ENCODE measurements around the gene TMEM131L.

TMEM131L gene

DNA sequence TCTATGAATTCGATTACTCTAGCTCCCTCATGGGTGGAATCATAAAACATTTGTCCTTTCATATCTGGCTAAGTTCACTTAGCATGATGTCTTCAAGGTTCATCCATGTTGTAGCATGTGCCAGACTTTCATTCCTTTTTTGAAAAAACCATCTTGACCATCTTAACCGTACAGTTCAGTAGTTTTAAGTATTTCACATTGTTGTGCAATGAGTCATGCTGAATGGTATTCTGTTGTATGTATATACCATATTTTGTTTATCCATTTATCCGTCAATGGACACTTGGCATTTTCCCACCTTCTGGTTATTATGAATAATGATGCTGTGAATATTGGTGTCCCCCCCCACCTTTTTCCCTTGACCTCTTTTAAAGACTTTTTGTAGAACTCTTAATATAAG, 145.5 kb downstream of the TMEM131L start:
- DNase-seq = no peak
- ChIA-PET CTCF (no interaction called here), POLR2A (no interaction called here)
- Histone ChIP-seq H3K36me3 (ENCODE audit: control insufficient read depth in 4 of 4, insufficient read depth in 4 of 4, low read length in 3 of 4) (peaks cover 21 to 53% (median 37%) of the 10 kb centered on the region in 4 experiments), H3K27ac (ENCODE audit: insufficient read depth in 1 of 2, low read depth in 1 of 2, low read length in 2 of 2, poor library complexity in 1 of 2, severe bottlenecking in 2 of 2) (no peak overlapping the region), H3K4me3 (ENCODE audit: control insufficient read depth in 1 of 7, extremely low read depth in 1 of 7, insufficient read depth in 4 of 7, low read depth in 2 of 7, low read length in 6 of 7) (no peak overlapping the region), H3K9me3 (ENCODE audit: control extremely low read depth in 1 of 5, control insufficient read depth in 4 of 5, insufficient read depth in 2 of 5, low read depth in 1 of 5, low read length in 4 of 5) (peaks cover 0 to 4% (median 0%) of the 10 kb centered on the region in 5 experiments), H3K27me3 (replicated peaks in 2 of 5; ENCODE audit: control insufficient read depth in 4 of 5, insufficient read depth in 5 of 5, low read length in 4 of 5) (no peaks in the 10 kb centered on the region), H3K4me1 (ENCODE audit: control extremely low read depth in 1 of 4, control insufficient read depth in 4 of 4, insufficient read depth in 4 of 4, low read length in 3 of 4) (no peaks in the 10 kb centered on the region)
- 100% methylated on average over 1 of the region's 3 CpGs for WGBS (ENCODE audit: insufficient coverage)

DNA sequence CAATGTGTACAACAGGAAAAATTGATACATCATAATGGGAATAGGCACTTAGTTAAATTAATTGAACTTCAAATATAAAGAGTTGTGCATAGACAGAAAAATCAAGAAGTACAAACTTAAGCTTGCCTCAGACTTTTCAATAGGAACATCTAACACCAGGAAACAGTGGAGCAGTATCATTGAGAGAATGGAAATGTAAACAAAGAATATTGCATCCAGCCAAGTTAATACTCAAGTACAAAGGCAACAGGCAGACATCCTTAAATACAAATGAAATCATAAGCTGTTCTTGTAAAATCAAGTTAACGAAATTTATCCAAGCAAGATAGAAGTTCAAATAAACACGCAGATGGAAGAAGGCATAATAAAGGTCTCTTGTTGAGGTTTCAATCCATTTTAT, 146.7 kb downstream of the TMEM131L start:
- H3K36me3 ChIP-seq (ENCODE audit: control insufficient read depth in 4 of 4, insufficient read depth in 4 of 4, low read length in 3 of 4) = peaks cover 23 to 54% (median 37%) of the 10 kb centered on the region in 4 experiments
- no peak overlapping the region for H3K27ac ChIP-seq (ENCODE audit: insufficient read depth in 1 of 2, low read depth in 1 of 2, low read length in 2 of 2, poor library complexity in 1 of 2, severe bottlenecking in 2 of 2)
- POLR2A ChIA-PET = no interaction called here
- H3K9me3 ChIP-seq (ENCODE audit: control extremely low read depth in 1 of 5, control insufficient read depth in 4 of 5, insufficient read depth in 2 of 5, low read depth in 1 of 5, low read length in 4 of 5) = peaks cover 0 to 4% (median 0%) of the 10 kb centered on the region in 5 experiments
- WGBS (ENCODE audit: insufficient coverage) = no CpG with 5 or more reads among the region's 2 CpGs
- no peak overlapping the region for H3K4me3 ChIP-seq (ENCODE audit: control insufficient read depth in 1 of 7, extremely low read depth in 1 of 7, insufficient read depth in 4 of 7, low read depth in 2 of 7, low read length in 6 of 7)
- CTCF ChIA-PET = no interaction called here
- H3K27me3 ChIP-seq (replicated peaks in 2 of 5; ENCODE audit: control insufficient read depth in 4 of 5, insufficient read depth in 5 of 5, low read length in 4 of 5) = no peaks in the 10 kb centered on the region
- no peaks in the 10 kb centered on the region for H3K4me1 ChIP-seq (ENCODE audit: control extremely low read depth in 1 of 4, control insufficient read depth in 4 of 4, insufficient read depth in 4 of 4, low read length in 3 of 4)
- no peak for DNase-seq

DNA sequence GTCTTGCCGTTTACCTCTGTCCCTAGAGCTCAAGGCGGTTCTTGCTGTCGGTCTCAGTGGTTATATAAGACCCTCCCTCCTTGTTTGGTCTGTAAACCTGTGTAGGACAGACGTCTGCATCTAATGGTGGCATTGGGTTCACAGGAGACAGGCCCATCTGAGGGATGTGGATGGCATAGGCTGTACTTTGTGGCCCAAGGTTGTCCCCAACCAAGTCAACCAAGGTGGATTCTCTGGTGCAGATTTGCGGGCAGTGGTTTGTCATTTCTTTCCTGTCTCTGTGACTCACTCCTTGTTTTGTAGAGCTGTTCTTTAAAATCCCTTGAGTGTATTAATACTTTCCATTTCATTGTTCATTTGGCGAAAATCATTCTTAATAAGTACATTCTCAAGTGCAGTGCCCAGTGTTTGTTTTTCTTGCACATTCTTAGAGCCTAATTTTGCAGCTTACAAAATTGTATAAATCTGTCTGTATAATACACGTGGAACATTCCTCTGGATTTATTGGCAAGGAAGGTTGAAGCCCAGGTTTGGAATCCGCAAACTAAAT, 149.9 kb downstream of the TMEM131L start:
- no peak for DNase-seq
- H3K9me3 ChIP-seq (ENCODE audit: control extremely low read depth in 1 of 5, control insufficient read depth in 4 of 5, insufficient read depth in 2 of 5, low read depth in 1 of 5, low read length in 4 of 5) = peaks cover 0 to 4% (median 0%) of the 10 kb centered on the region in 5 experiments
- H3K4me1 ChIP-seq (ENCODE audit: control extremely low read depth in 1 of 4, control insufficient read depth in 4 of 4, insufficient read depth in 4 of 4, low read length in 3 of 4) = no peaks in the 10 kb centered on the region
- 100% methylated on average over 4 of the region's 8 CpGs for WGBS (ENCODE audit: insufficient coverage)
- no peak overlapping the region for H3K27ac ChIP-seq (ENCODE audit: insufficient read depth in 1 of 2, low read depth in 1 of 2, low read length in 2 of 2, poor library complexity in 1 of 2, severe bottlenecking in 2 of 2)
- no peak overlapping the region for H3K4me3 ChIP-seq (ENCODE audit: control insufficient read depth in 1 of 7, extremely low read depth in 1 of 7, insufficient read depth in 4 of 7, low read depth in 2 of 7, low read length in 6 of 7)
- ChIA-PET CTCF (interaction anchor here (0.6 to 1.5 kb wide), 2 partner anchors 12 to 776 kb away, joined by 3 read pairs; no protein-coding TSS in a partner anchor), POLR2A (no interaction called here)
- no peaks in the 10 kb centered on the region for H3K27me3 ChIP-seq (replicated peaks in 2 of 5; ENCODE audit: control insufficient read depth in 4 of 5, insufficient read depth in 5 of 5, low read length in 4 of 5)
- H3K36me3 ChIP-seq (ENCODE audit: control insufficient read depth in 4 of 4, insufficient read depth in 4 of 4, low read length in 3 of 4) = peaks cover 31 to 55% (median 42%) of the 10 kb centered on the region in 4 experiments

GRCh38 chr4:153618833-153619232, 152.7 kb downstream of the TMEM131L start:
- no peaks in the 10 kb centered on the region for H3K27me3 ChIP-seq (replicated peaks in 2 of 5; ENCODE audit: control insufficient read depth in 4 of 5, insufficient read depth in 5 of 5, low read length in 4 of 5)
- 98% methylated on average over 6 of the region's 6 CpGs for WGBS (ENCODE audit: insufficient coverage)
- H3K27ac ChIP-seq (ENCODE audit: insufficient read depth in 1 of 2, low read depth in 1 of 2, low read length in 2 of 2, poor library complexity in 1 of 2, severe bottlenecking in 2 of 2) = no peak overlapping the region
- DNase-seq = no peak
- peaks cover 0 to 4% (median 0%) of the 10 kb centered on the region in 5 experiments for H3K9me3 ChIP-seq (ENCODE audit: control extremely low read depth in 1 of 5, control insufficient read depth in 4 of 5, insufficient read depth in 2 of 5, low read depth in 1 of 5, low read length in 4 of 5)
- CTCF ChIA-PET = interaction anchor here (1.4 kb wide), 1 partner anchor 32 kb away, joined by 3 read pairs; no protein-coding TSS in a partner anchor
- H3K4me3 ChIP-seq (ENCODE audit: control insufficient read depth in 1 of 7, extremely low read depth in 1 of 7, insufficient read depth in 4 of 7, low read depth in 2 of 7, low read length in 6 of 7) = no peak overlapping the region
- peaks cover 0 to 9% (median 5%) of the 10 kb centered on the region in 4 experiments for H3K4me1 ChIP-seq (ENCODE audit: control extremely low read depth in 1 of 4, control insufficient read depth in 4 of 4, insufficient read depth in 4 of 4, low read length in 3 of 4)
- peaks cover 29 to 58% (median 44%) of the 10 kb centered on the region in 4 experiments for H3K36me3 ChIP-seq (ENCODE audit: control insufficient read depth in 4 of 4, insufficient read depth in 4 of 4, low read length in 3 of 4)
- POLR2A ChIA-PET = no interaction called here

DNA sequence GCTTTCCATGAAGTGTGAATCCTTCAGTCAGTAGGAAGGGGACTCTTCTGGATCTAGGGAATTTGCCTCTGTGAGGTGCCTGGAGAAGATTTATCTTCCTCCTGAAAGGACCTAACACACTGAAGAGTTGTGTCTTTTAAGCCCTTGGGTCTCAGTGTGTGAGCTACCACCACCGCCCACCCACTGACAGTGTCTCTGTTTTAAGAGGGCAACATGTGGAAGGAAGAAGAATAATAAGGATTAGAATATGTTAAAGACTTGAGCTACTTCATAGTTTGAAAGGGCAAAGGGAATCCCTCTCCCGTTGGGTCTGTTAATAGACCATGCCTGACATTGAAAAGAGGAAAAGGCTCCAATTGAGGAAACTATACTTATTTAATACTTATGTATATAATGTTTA, 153.7 kb downstream of the TMEM131L start:
- Histone ChIP-seq H3K36me3 (ENCODE audit: control insufficient read depth in 4 of 4, insufficient read depth in 4 of 4, low read length in 3 of 4) (peaks cover 23 to 57% (median 41%) of the 10 kb centered on the region in 4 experiments), H3K27ac (ENCODE audit: insufficient read depth in 1 of 2, low read depth in 1 of 2, low read length in 2 of 2, poor library complexity in 1 of 2, severe bottlenecking in 2 of 2) (no peak overlapping the region), H3K9me3 (ENCODE audit: control extremely low read depth in 1 of 5, control insufficient read depth in 4 of 5, insufficient read depth in 2 of 5, low read depth in 1 of 5, low read length in 4 of 5) (peaks cover 0 to 4% (median 0%) of the 10 kb centered on the region in 5 experiments), H3K4me3 (ENCODE audit: control insufficient read depth in 1 of 7, extremely low read depth in 1 of 7, insufficient read depth in 4 of 7, low read depth in 2 of 7, low read length in 6 of 7) (no peak overlapping the region), H3K27me3 (replicated peaks in 2 of 5; ENCODE audit: control insufficient read depth in 4 of 5, insufficient read depth in 5 of 5, low read length in 4 of 5) (no peaks in the 10 kb centered on the region), H3K4me1 (ENCODE audit: control extremely low read depth in 1 of 4, control insufficient read depth in 4 of 4, insufficient read depth in 4 of 4, low read length in 3 of 4) (peaks cover 0 to 9% (median 5%) of the 10 kb centered on the region in 4 experiments)
- 100% methylated on average over 1 of the region's 2 CpGs for WGBS (ENCODE audit: insufficient coverage)
- DNase-seq = no peak
- POLR2A ChIA-PET = no interaction called here
- CTCF ChIA-PET = interaction anchor here (1.4 kb wide), 1 partner anchor 31 kb away, joined by 3 read pairs; no protein-coding TSS in a partner anchor

GRCh38 chr4:153620352-153620751, 154.2 kb downstream of the TMEM131L start:
- WGBS (ENCODE audit: insufficient coverage) = no CpG with 5 or more reads among the region's 1 CpG
- DNase-seq = no peak
- H3K4me1 ChIP-seq (ENCODE audit: control extremely low read depth in 1 of 4, control insufficient read depth in 4 of 4, insufficient read depth in 4 of 4, low read length in 3 of 4) = peaks cover 0 to 9% (median 5%) of the 10 kb centered on the region in 4 experiments
- no peak overlapping the region for H3K27ac ChIP-seq (ENCODE audit: insufficient read depth in 1 of 2, low read depth in 1 of 2, low read length in 2 of 2, poor library complexity in 1 of 2, severe bottlenecking in 2 of 2)
- H3K27me3 ChIP-seq (replicated peaks in 2 of 5; ENCODE audit: control insufficient read depth in 4 of 5, insufficient read depth in 5 of 5, low read length in 4 of 5) = no peaks in the 10 kb centered on the region
- POLR2A ChIA-PET = no interaction called here
- peaks cover 0 to 4% (median 0%) of the 10 kb centered on the region in 5 experiments for H3K9me3 ChIP-seq (ENCODE audit: control extremely low read depth in 1 of 5, control insufficient read depth in 4 of 5, insufficient read depth in 2 of 5, low read depth in 1 of 5, low read length in 4 of 5)
- H3K36me3 ChIP-seq (ENCODE audit: control insufficient read depth in 4 of 4, insufficient read depth in 4 of 4, low read length in 3 of 4) = peaks cover 22 to 56% (median 39%) of the 10 kb centered on the region in 4 experiments
- H3K4me3 ChIP-seq (ENCODE audit: control insufficient read depth in 1 of 7, extremely low read depth in 1 of 7, insufficient read depth in 4 of 7, low read depth in 2 of 7, low read length in 6 of 7) = no peak overlapping the region
- CTCF ChIA-PET = no interaction called here

- H3K36me3 ChIP-seq (ENCODE audit: control insufficient read depth in 4 of 4, insufficient read depth in 4 of 4, low read length in 3 of 4) = peaks cover 23 to 58% (median 37%) of the 10 kb centered on the region in 4 experiments
Measured at GRCh38 chr4:153622093-153622492, 155.9 kb downstream of the TMEM131L start.

More at GRCh38 chr4:153622093-153622492, 155.9 kb downstream of the TMEM131L start:
- POLR2A ChIA-PET = interaction anchor here (0.6 kb wide), 1 partner anchor 12 kb away, joined by 3 read pairs; no protein-coding TSS in a partner anchor
- DNase-seq = no peak
- Histone ChIP-seq H3K27ac (ENCODE audit: insufficient read depth in 1 of 2, low read depth in 1 of 2, low read length in 2 of 2, poor library complexity in 1 of 2, severe bottlenecking in 2 of 2) (no peak overlapping the region), H3K9me3 (ENCODE audit: control extremely low read depth in 1 of 5, control insufficient read depth in 4 of 5, insufficient read depth in 2 of 5, low read depth in 1 of 5, low read length in 4 of 5) (no peaks in the 10 kb centered on the region), H3K4me1 (ENCODE audit: control extremely low read depth in 1 of 4, control insufficient read depth in 4 of 4, insufficient read depth in 4 of 4, low read length in 3 of 4) (peaks cover 0 to 9% (median 5%) of the 10 kb centered on the region in 4 experiments), H3K27me3 (replicated peaks in 2 of 5; ENCODE audit: control insufficient read depth in 4 of 5, insufficient read depth in 5 of 5, low read length in 4 of 5) (no peaks in the 10 kb centered on the region), H3K4me3 (ENCODE audit: control insufficient read depth in 1 of 7, extremely low read depth in 1 of 7, insufficient read depth in 4 of 7, low read depth in 2 of 7, low read length in 6 of 7) (no peak overlapping the region)
- 100% methylated on average over 2 of the region's 5 CpGs for WGBS (ENCODE audit: insufficient coverage)
- CTCF ChIA-PET = interaction anchor here (1.5 kb wide), 1 partner anchor 129 kb away, joined by 3 read pairs; no protein-coding TSS in a partner anchor
